Trophoblast cell (in vitro differentiated cells and primary cell): Measurements from ENCODE around the gene RIPK4.

Experiments
- DNase-seq, 2 donors: peaks; one replicate each; pipeline ENCODE4 v3.0.0-alpha.2; 2016
- H2AFZ ChIP-seq: 2 replicates; pipeline ENCODE4 v1.6.1; 2013; ENCODE audit warnings: low read length, moderate library complexity, mild to moderate bottlenecking; ENCODE audit not compliant: insufficient read depth, poor library complexity
- H2AK5ac ChIP-seq: 2 replicates; pipeline ENCODE4 v1.6.1; 2013; ENCODE audit warnings: mild to moderate bottlenecking, low read length
- H2BK120ac ChIP-seq: 2 replicates; pipeline ENCODE4 v1.6.1; 2013; ENCODE audit warnings: low read length, mild to moderate bottlenecking, moderate library complexity; ENCODE audit not compliant: insufficient read depth, poor library complexity
- H2BK12ac ChIP-seq: 2 replicates; pipeline ENCODE4 v1.6.1; 2013; ENCODE audit warnings: mild to moderate bottlenecking, low read length, moderate library complexity
- H2BK5ac ChIP-seq: 2 replicates; pipeline ENCODE4 v1.6.1; 2013; ENCODE audit warnings: low read length, low read depth, moderate library complexity, mild to moderate bottlenecking; ENCODE audit not compliant: poor library complexity
- H3K14ac ChIP-seq: 2 replicates; pipeline ENCODE4 v1.6.1; 2013; ENCODE audit warnings: mild to moderate bottlenecking, low read length
- H3K18ac ChIP-seq: 2 replicates; pipeline ENCODE4 v1.6.1; 2013; ENCODE audit warnings: mild to moderate bottlenecking, low read length
- H3K23ac ChIP-seq: 2 replicates; pipeline ENCODE4 v1.6.1; 2013; ENCODE audit warnings: low read length
- H3K27ac ChIP-seq: 2 replicates; pipeline ENCODE4 v1.5.1; 2013; ENCODE audit warnings: low read depth, mild to moderate bottlenecking, inconsistent platforms, low read length, moderate library complexity
- H3K27me3 ChIP-seq: 2 replicates; pipeline ENCODE4 v1.6.1; 2013; ENCODE audit warnings: inconsistent platforms, mild to moderate bottlenecking, low read length, moderate library complexity; ENCODE audit not compliant: insufficient read depth
- H3K36me3 ChIP-seq, 2 experiments: 1 replicate in 1 of 2; 2 replicates in 1 of 2; pipeline ENCODE4 v1.6.1; 2013; ENCODE audit warnings: low read length in 2 of 2, mild to moderate bottlenecking in 2 of 2, moderate library complexity in 1 of 2; ENCODE audit not compliant: insufficient read depth in 2 of 2, control insufficient read depth in 1 of 2
- H3K4ac ChIP-seq: 2 replicates; pipeline ENCODE4 v1.6.1; 2013; ENCODE audit warnings: low read depth, mild to moderate bottlenecking, low read length, moderate library complexity
- H3K4me1 ChIP-seq, 2 experiments: 1 replicate in 1 of 2; 2 replicates in 1 of 2; pipeline ENCODE4 v1.6.1; 2013; ENCODE audit warnings: low read length in 2 of 2, mild to moderate bottlenecking in 2 of 2, moderate library complexity in 1 of 2; ENCODE audit not compliant: insufficient read depth in 2 of 2, control insufficient read depth in 1 of 2
- H3K4me2 ChIP-seq: 2 replicates; pipeline ENCODE4 v1.6.1; 2013; ENCODE audit warnings: inconsistent platforms, mild to moderate bottlenecking, low read length, moderate library complexity
- H3K4me3 ChIP-seq: 2 replicates; pipeline ENCODE4 v1.5.1; 2013; ENCODE audit warnings: mild to moderate bottlenecking, low read depth, low read length, inconsistent platforms
- H3K79me1 ChIP-seq: one replicate; pipeline ENCODE4 v1.6.1; 2013; ENCODE audit warnings: low read length
- H3K79me2 ChIP-seq: 2 replicates; pipeline ENCODE4 v1.6.1; 2013; ENCODE audit warnings: low read length, mild to moderate bottlenecking; ENCODE audit not compliant: control insufficient read depth, insufficient read depth, poor library complexity
- H3K9ac ChIP-seq: 2 replicates; pipeline ENCODE4 v1.6.1; 2013; ENCODE audit warnings: mild to moderate bottlenecking, low read length
- H3K9me3 ChIP-seq: 2 replicates; pipeline ENCODE4 v1.6.1; 2013; ENCODE audit warnings: low read depth, mild to moderate bottlenecking, control low read depth, inconsistent platforms, low read length; ENCODE audit not compliant: insufficient read depth
- H4K12ac ChIP-seq: 2 replicates; pipeline ENCODE4 v1.6.1; 2013; ENCODE audit warnings: low read depth, mild to moderate bottlenecking, low read length, moderate library complexity
- H4K8ac ChIP-seq: 2 replicates; pipeline ENCODE4 v1.6.1; 2013; ENCODE audit warnings: low read depth, mild to moderate bottlenecking, low read length, moderate library complexity
- H4K91ac ChIP-seq: one replicate; pipeline ENCODE4 v1.6.1; 2013; ENCODE audit warnings: low read depth, mild to moderate bottlenecking, low read length, moderate library complexity
- WGBS: extraction: QIAGEN DNeasy Blood & Tissue Kit; methylation state at CpG from one replicate; pipeline ENCODE4 v1.1.7; 2013; ENCODE audit warnings: missing lambda C conversion rate; ENCODE audit not compliant: insufficient read length, insufficient coverage; ENCODE audit errors: extremely low coverage; 5-methylcytosine and 5-hydroxymethylcytosine counted together

Gene RIPK4

DNA sequence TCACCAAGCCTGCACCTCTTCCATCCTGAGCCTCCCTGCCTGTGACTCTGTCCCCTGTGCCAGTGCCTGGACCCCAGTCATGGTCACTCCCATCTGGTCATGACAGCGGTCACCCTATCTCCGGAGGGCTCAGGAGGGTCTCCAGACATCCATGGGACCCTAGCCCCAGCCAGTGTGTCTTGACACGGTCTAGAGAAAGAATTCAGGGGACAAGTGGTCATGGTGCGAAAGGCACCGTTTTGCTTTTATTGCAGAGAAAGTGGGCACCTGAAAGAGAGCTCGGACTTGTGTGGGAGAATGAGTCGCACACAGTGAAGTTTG, 4.7 kb upstream of the RIPK4 start:
- no peak overlapping the region for H2AK5ac ChIP-seq
- no peak overlapping the region for H2BK120ac ChIP-seq
- H4K8ac ChIP-seq: no peak overlapping the region
- peaks cover 4% of the 10 kb centered on the region for H3K79me1 ChIP-seq
- no peak overlapping the region for H3K18ac ChIP-seq
- H3K27me3 ChIP-seq: peaks cover 10% of the 10 kb centered on the region
- H3K4me2 ChIP-seq: no peak overlapping the region
- no peak overlapping the region for H4K12ac ChIP-seq
- no peaks in the 10 kb centered on the region for H3K36me3 ChIP-seq
- H2BK5ac ChIP-seq: no peak overlapping the region
- H3K4ac ChIP-seq: no peak overlapping the region
- peaks cover 12 to 15% of the 10 kb centered on the region in 2 experiments for H3K4me1 ChIP-seq
- no peak overlapping the region for H3K4me3 ChIP-seq
- H2BK12ac ChIP-seq: no peak overlapping the region
- no CpG with 5 or more reads among the region's 7 CpGs for WGBS
- DNase-seq: no peak
- no peak overlapping the region for H2AFZ ChIP-seq
- H3K27ac ChIP-seq: no peak overlapping the region
- peaks cover 2% of the 10 kb centered on the region for H3K9me3 ChIP-seq
- no peak overlapping the region for H3K14ac ChIP-seq
- no peak overlapping the region for H4K91ac ChIP-seq
- no peak overlapping the region for H3K9ac ChIP-seq
- peaks cover 3% of the 10 kb centered on the region for H3K79me2 ChIP-seq
- no peak overlapping the region for H3K23ac ChIP-seq

DNA sequence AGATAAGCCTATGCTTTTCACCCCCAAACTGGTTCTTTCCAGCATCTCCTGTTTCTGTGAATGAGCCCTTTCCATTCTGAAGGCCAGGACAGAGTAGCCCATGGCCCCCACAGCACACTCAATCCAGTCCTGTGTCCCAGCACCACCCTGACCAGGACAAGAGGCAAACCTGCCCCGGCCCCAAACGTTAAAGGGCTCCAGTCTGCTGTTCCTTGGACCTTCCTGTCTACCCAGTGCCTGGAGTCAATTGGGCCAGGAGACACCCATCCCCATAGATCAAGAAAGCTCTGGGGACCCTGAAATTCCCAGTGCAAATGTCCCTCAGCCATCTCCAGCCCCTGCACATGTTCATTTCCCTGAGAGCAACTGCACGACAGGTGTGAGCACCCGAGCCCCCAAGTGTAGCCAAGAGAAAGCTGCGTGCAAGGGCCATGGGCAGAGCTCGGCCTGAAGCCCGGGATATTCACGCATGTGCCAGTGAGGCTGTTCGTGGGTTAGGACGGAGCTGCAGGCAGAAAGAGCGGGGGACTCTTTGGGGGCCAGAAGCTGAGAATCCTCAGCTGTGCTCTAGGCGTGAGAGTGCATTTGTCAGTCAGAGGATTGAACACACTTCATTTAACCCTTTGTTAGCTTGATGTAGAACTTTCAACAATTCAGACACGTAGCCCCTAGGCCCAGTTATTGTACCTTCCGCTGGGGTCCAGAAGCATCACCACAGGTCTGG, 4.2 kb upstream of the RIPK4 start:
- no peak overlapping the region for H3K4me2 ChIP-seq
- H3K79me2 ChIP-seq: peaks cover 6% of the 10 kb centered on the region
- DNase-seq: no peak

GRCh38 chr21:41769933-41770332, 3.1 kb upstream of the RIPK4 start:
- H3K23ac ChIP-seq: no peak overlapping the region
- no peak overlapping the region for H4K91ac ChIP-seq
- H2BK12ac ChIP-seq: no peak overlapping the region
- H3K36me3 ChIP-seq: no peaks in the 10 kb centered on the region
- H2BK5ac ChIP-seq: no peak overlapping the region
- no peak overlapping the region for H2BK120ac ChIP-seq
- no peak overlapping the region for H3K18ac ChIP-seq
- peaks cover 8% of the 10 kb centered on the region for H3K79me1 ChIP-seq
- no peak overlapping the region for H3K9ac ChIP-seq
- peaks cover 14% of the 10 kb centered on the region for H3K27me3 ChIP-seq
- no peak overlapping the region for H2AFZ ChIP-seq
- H3K79me2 ChIP-seq: peaks cover 6% of the 10 kb centered on the region
- no peak overlapping the region for H3K4ac ChIP-seq
- H4K8ac ChIP-seq: no peak overlapping the region
- no peak overlapping the region for H4K12ac ChIP-seq
- H3K27ac ChIP-seq: no peak overlapping the region
- no peak overlapping the region for H3K14ac ChIP-seq
- WGBS: no CpG with 5 or more reads among the region's 5 CpGs
- H3K4me3 ChIP-seq: no peak overlapping the region
- H3K4me1 ChIP-seq: peaks cover 14 to 19% of the 10 kb centered on the region in 2 experiments
- no peak for DNase-seq
- H2AK5ac ChIP-seq: no peak overlapping the region
- H3K9me3 ChIP-seq: peaks cover 2% of the 10 kb centered on the region
- no peak overlapping the region for H3K4me2 ChIP-seq

More for the DNA sequence above, 4.2 kb upstream of the RIPK4 start:
- Histone ChIP-seq H3K9me3 (peaks cover 2% of the 10 kb centered on the region), H2BK5ac (no peak overlapping the region), H3K36me3 (no peaks in the 10 kb centered on the region), H2AFZ (no peak overlapping the region), H3K4me3 (no peak overlapping the region), H3K79me1 (peaks cover 8% of the 10 kb centered on the region), H3K27ac (no peak overlapping the region), H3K23ac (no peak overlapping the region), H2BK12ac (no peak overlapping the region), H3K4ac (no peak overlapping the region), H3K9ac (no peak overlapping the region), H2BK120ac (no peak overlapping the region), H4K12ac (no peak overlapping the region), H3K4me1 (peaks cover 12 to 19% of the 10 kb centered on the region in 2 experiments), H4K8ac (no peak overlapping the region), H3K14ac (no peak overlapping the region), H2AK5ac (no peak overlapping the region), H3K27me3 (peaks cover 14% of the 10 kb centered on the region), H3K18ac (no peak overlapping the region), H4K91ac (no peak overlapping the region)
- WGBS: no CpG with 5 or more reads among the region's 14 CpGs

DNA sequence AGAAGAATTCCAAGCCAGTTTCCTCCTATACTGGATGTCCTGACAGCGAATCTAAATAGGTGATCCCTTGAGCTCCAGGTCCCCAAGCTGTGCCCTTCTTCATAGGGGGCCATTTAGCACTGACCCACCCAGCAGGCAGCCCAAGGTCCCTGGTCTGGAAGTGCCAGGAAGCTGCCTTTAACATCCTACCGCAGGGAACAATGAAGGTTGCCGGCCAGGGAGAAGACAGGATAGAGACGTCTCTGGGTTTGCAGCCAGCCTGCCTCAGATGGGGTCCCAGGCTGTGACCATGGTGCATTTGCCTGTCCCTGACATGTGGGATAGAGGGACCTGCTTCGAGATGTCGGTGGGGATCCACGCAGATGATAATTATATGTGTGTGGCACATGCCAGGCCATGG, 2.7 kb upstream of the RIPK4 start:
- Histone ChIP-seq H3K79me1 (peaks cover 8% of the 10 kb centered on the region), H3K18ac (no peak overlapping the region), H3K9ac (no peak overlapping the region), H3K4me2 (no peak overlapping the region), H3K23ac (no peak overlapping the region), H3K27me3 (peaks cover 14% of the 10 kb centered on the region), H3K14ac (no peak overlapping the region), H4K91ac (no peak overlapping the region), H2BK120ac (no peak overlapping the region), H4K8ac (no peak overlapping the region), H2AFZ (no peak overlapping the region), H3K79me2 (peaks cover 6% of the 10 kb centered on the region), H2AK5ac (no peak overlapping the region), H3K4me1 (peaks cover 17 to 21% of the 10 kb centered on the region in 2 experiments), H2BK12ac (no peak overlapping the region), H3K27ac (no peak overlapping the region), H3K4me3 (no peak overlapping the region), H4K12ac (no peak overlapping the region), H3K9me3 (peaks cover 3% of the 10 kb centered on the region), H3K36me3 (no peaks in the 10 kb centered on the region), H3K4ac (no peak overlapping the region), H2BK5ac (no peak overlapping the region)
- no peak for DNase-seq
- no CpG with 5 or more reads among the region's 7 CpGs for WGBS
